ENCODE measurements around the gene ATP6V1C2.

The ATP6V1C2 gene

GRCh38 chr2:10832203-10832936, 110.9 kb downstream of the ATP6V1C2 start:
- H3K9me2 ChIP-seq (replicated peaks; ENCODE audit: control insufficient read depth, low read length): no peaks in the 10 kb centered on the region
- H3K79me2 ChIP-seq (ENCODE audit: control insufficient read depth, low read length): no peaks in the 10 kb centered on the region
- no peak overlapping the region for H3K4me3 ChIP-seq (ENCODE audit: low read length)
- H3F3A ChIP-seq (ENCODE audit: control insufficient read depth, insufficient read depth): no peaks in the 10 kb centered on the region
- no peak for TF ChIP-seq EZH2phosphoT487 (IDR thresholded peaks at IDR 0.05; ENCODE audit: borderline replicate concordance, low read length)
- TF ChIP-seq, protein P1, sequence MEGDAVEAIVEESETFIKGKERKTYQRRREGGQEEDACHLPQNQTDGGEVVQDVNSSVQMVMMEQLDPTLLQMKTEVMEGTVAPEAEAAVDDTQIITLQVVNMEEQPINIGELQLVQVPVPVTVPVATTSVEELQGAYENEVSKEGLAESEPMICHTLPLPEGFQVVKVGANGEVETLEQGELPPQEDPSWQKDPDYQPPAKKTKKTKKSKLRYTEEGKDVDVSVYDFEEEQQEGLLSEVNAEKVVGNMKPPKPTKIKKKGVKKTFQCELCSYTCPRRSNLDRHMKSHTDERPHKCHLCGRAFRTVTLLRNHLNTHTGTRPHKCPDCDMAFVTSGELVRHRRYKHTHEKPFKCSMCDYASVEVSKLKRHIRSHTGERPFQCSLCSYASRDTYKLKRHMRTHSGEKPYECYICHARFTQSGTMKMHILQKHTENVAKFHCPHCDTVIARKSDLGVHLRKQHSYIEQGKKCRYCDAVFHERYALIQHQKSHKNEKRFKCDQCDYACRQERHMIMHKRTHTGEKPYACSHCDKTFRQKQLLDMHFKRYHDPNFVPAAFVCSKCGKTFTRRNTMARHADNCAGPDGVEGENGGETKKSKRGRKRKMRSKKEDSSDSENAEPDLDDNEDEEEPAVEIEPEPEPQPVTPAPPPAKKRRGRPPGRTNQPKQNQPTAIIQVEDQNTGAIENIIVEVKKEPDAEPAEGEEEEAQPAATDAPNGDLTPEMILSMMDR (IDR thresholded peaks at IDR 0.05; ENCODE audit: low read depth, low read length, poor library complexity, severe bottlenecking): peak; percentile 93
- H4K20me1 ChIP-seq (ENCODE audit: control insufficient read depth, insufficient read depth, low read depth, low read length): no peaks in the 10 kb centered on the region
- H3K4me2 ChIP-seq (ENCODE audit: low read length): peak overlapping the region; percentile 12
- peaks cover 31% of the 10 kb centered on the region for H3K27me3 ChIP-seq (ENCODE audit: control insufficient read depth, low read length)
- H3K9me3 ChIP-seq (ENCODE audit: control insufficient read depth, insufficient read depth, low read length): no peaks in the 10 kb centered on the region
- H3K36me3 ChIP-seq (ENCODE audit: control insufficient read depth, low read length): no peaks in the 10 kb centered on the region
- H3K27ac ChIP-seq (ENCODE audit: low read depth, low read length): no peak overlapping the region
- H3K4me1 ChIP-seq (ENCODE audit: control insufficient read depth, low read length): peaks cover 28% of the 10 kb centered on the region

DNA sequence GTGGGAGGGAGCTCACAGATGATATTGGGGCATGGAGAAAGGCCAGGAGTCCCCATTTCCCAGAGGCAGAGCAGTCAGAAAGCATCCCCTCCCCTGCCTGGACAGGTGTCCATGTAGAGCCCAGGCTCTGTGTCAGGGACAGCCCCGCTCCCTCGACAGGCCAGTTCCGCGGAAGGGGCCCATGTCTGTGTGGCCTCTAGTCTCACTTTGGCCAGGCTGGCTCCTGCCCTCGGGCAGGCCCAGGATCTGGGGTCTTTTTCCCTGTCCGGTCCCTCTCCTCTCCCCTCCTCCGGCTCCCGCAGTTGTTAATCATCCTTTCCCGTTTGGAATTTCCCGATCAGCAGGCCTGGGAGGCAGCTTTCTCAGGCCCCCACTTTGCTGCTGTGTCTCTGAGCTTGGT, 111.6 kb downstream of the ATP6V1C2 start:
- Histone ChIP-seq H3K9me3 (ENCODE audit: control insufficient read depth, insufficient read depth, low read length) (no peaks in the 10 kb centered on the region), H3K4me1 (ENCODE audit: control insufficient read depth, low read length) (peaks cover 25% of the 10 kb centered on the region), H3F3A (ENCODE audit: control insufficient read depth, insufficient read depth) (no peaks in the 10 kb centered on the region), H3K4me3 (ENCODE audit: low read length) (no peak overlapping the region), H3K36me3 (ENCODE audit: control insufficient read depth, low read length) (no peaks in the 10 kb centered on the region), H3K27ac (ENCODE audit: low read depth, low read length) (no peak overlapping the region), H4K20me1 (ENCODE audit: control insufficient read depth, insufficient read depth, low read depth, low read length) (no peaks in the 10 kb centered on the region), H3K79me2 (ENCODE audit: control insufficient read depth, low read length) (no peaks in the 10 kb centered on the region), H3K27me3 (ENCODE audit: control insufficient read depth, low read length) (peaks cover 30% of the 10 kb centered on the region), H3K4me2 (ENCODE audit: low read length) (no peak overlapping the region), H3K9me2 (replicated peaks; ENCODE audit: control insufficient read depth, low read length) (no peaks in the 10 kb centered on the region)
- TF ChIP-seq, protein P1 (IDR thresholded peaks at IDR 0.05; ENCODE audit: low read depth, low read length, poor library complexity, severe bottlenecking): no peak
- no peak for TF ChIP-seq EZH2phosphoT487 (IDR thresholded peaks at IDR 0.05; ENCODE audit: borderline replicate concordance, low read length)

GRCh38 chr2:10834068-10834655, 112.7 kb downstream of the ATP6V1C2 start:
- H3K9me3 ChIP-seq (ENCODE audit: control insufficient read depth, insufficient read depth, low read length): no peaks in the 10 kb centered on the region
- no peak overlapping the region for H3K4me3 ChIP-seq (ENCODE audit: low read length)
- no peaks in the 10 kb centered on the region for H3K9me2 ChIP-seq (replicated peaks; ENCODE audit: control insufficient read depth, low read length)
- H3F3A ChIP-seq (ENCODE audit: control insufficient read depth, insufficient read depth): no peaks in the 10 kb centered on the region
- no peak overlapping the region for H3K4me2 ChIP-seq (ENCODE audit: low read length)
- no peaks in the 10 kb centered on the region for H3K36me3 ChIP-seq (ENCODE audit: control insufficient read depth, low read length)
- peaks cover 17% of the 10 kb centered on the region for H3K4me1 ChIP-seq (ENCODE audit: control insufficient read depth, low read length)
- H3K79me2 ChIP-seq (ENCODE audit: control insufficient read depth, low read length): no peaks in the 10 kb centered on the region
- peaks cover 19% of the 10 kb centered on the region for H3K27me3 ChIP-seq (ENCODE audit: control insufficient read depth, low read length)
- H3K27ac ChIP-seq (ENCODE audit: low read depth, low read length): no peak overlapping the region
- no peak for TF ChIP-seq EZH2phosphoT487 (IDR thresholded peaks at IDR 0.05; ENCODE audit: borderline replicate concordance, low read length)
- TF ChIP-seq, protein P1 (IDR thresholded peaks at IDR 0.05; ENCODE audit: low read depth, low read length, poor library complexity, severe bottlenecking): no peak
- no peaks in the 10 kb centered on the region for H4K20me1 ChIP-seq (ENCODE audit: control insufficient read depth, insufficient read depth, low read depth, low read length)

Data from DOHH2 (cell line).